ENCODE data around the gene PREX1. TPM values are rescaled to one million over a fixed set of nuclear protein-coding genes. Genes with fewer than 3 reads are reported as not detected.

The PREX1 gene
- total and polyA plus RNA-seq, 2 of the 4 experiments (the other 2 are of a cell fraction), result 0.67 to 0.72 TPM

DNA sequence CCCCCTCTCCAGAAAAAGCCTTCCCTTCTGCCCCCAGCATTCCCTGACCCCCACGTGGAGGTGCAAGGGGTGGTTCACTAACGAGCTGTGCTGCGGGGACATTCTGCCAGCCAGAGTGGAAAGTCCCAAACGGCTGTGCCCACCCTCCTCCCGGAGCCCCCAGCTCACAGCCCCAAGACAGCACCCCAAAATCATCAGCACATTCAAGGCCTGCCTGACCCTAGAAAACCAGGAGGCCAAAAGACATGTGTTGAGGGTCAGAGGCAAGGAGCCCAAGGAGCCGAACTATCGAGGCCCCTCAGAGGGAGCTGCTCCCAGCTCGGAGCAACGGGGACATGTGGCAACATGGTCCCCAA lies 197.9 kb downstream of the PREX1 start:
- H3K18ac ChIP-seq (ENCODE audit: low read depth, low read length), result no peak overlapping the region
- TF ChIP-seq MAFK (IDR thresholded peaks at IDR 0.05; ENCODE audit: low read depth, low read length) (no peak), USF2 (IDR thresholded peaks at IDR 0.05; ENCODE audit: low read depth, low read length) (no peak), SMC3 (IDR thresholded peaks at IDR 0.05; ENCODE audit: low read depth, low read length) (no peak), MAZ (IDR thresholded peaks at IDR 0.05; ENCODE audit: borderline replicate concordance, low read depth, low read length) (no peak), BHLHE40 (IDR thresholded peaks at IDR 0.05; ENCODE audit: low read depth, low read length) (no peak), FOS (IDR thresholded peaks at IDR 0.05; ENCODE audit: low read depth, low read length) (no peak), RFX5 (IDR thresholded peaks at IDR 0.05; ENCODE audit: low read depth, low read length) (no peak), CTCF (conservative IDR thresholded peaks at IDR 0.05; ENCODE audit: low read depth, low read length) (no peak), RAD21 (IDR thresholded peaks at IDR 0.05; ENCODE audit: low read length) (no peak), CEBPB (IDR thresholded peaks at IDR 0.05; ENCODE audit: low read depth, low read length) (no peak), NFE2L2 (IDR thresholded peaks at IDR 0.05; ENCODE audit: low read depth, low read length) (no peak), POLR2A (IDR thresholded peaks at IDR 0.05; ENCODE audit: low read depth, low read length) (no peak), CHD1 (IDR thresholded peaks at IDR 0.05; ENCODE audit: low read depth, low read length) (no peak), RCOR1 (IDR thresholded peaks at IDR 0.05; ENCODE audit: insufficient replicate concordance, low read length) (no peak), MXI1 (IDR thresholded peaks at IDR 0.05; ENCODE audit: borderline replicate concordance, low read depth, low read length) (no peak)
- TF ChIP-seq, protein P1, sequence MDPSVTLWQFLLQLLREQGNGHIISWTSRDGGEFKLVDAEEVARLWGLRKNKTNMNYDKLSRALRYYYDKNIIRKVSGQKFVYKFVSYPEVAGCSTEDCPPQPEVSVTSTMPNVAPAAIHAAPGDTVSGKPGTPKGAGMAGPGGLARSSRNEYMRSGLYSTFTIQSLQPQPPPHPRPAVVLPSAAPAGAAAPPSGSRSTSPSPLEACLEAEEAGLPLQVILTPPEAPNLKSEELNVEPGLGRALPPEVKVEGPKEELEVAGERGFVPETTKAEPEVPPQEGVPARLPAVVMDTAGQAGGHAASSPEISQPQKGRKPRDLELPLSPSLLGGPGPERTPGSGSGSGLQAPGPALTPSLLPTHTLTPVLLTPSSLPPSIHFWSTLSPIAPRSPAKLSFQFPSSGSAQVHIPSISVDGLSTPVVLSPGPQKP (IDR thresholded peaks at IDR 0.05; ENCODE audit: borderline replicate concordance, low read depth, low read length), result no peak
- DNase-seq (no peak), ATAC-seq (ENCODE audit: low read depth) (no peak)
- intact Hi-C loops (cut with micrococcal nuclease), result no loop called here
- no peaks in the 10 kb centered on the region for H3K9me3 ChIP-seq (ENCODE audit: control insufficient read depth, insufficient read depth, low read length)
- no peak overlapping the region for H3K4me2 ChIP-seq (ENCODE audit: low read depth, low read length)
- ChIA-PET POLR2A (ENCODE audit: unreplicated experiment) (no interaction called here), CTCF (interaction anchor here (1.8 kb wide), 1 partner anchor 10 kb away, joined by 9 read pairs; no protein-coding TSS in a partner anchor)
- in situ Hi-C loops (cut with MboI; ENCODE audit: low sequenced_read_pairs), result no loop called here
- H3K27ac ChIP-seq (ENCODE audit: insufficient read depth, low read length), result no peak overlapping the region
- no peak overlapping the region for H2AFZ ChIP-seq (replicated peaks; ENCODE audit: low read length, poor library complexity)
- no peak overlapping the region for H2BK20ac ChIP-seq (ENCODE audit: low read depth, low read length)
- no peak overlapping the region for H3K56ac ChIP-seq (ENCODE audit: extremely low read depth, insufficient read depth, low read length)
- H4K8ac ChIP-seq (ENCODE audit: low read depth in 2 of 2, low read length in 2 of 2), result no peak overlapping the region
- H3K4me3 ChIP-seq (ENCODE audit: insufficient read depth, low read depth, low read length), result no peak overlapping the region
- H3K14ac ChIP-seq (replicated peaks; ENCODE audit: low read depth, low read length), result no peak overlapping the region
- no peak overlapping the region for H3K9ac ChIP-seq (ENCODE audit: low read depth, low read length)
- no CpG with 5 or more reads among the region's 9 CpGs for WGBS, 2 experiments (ENCODE audit: extremely low coverage in 2 of 2, insufficient read length in 1 of 2)
- BruUV-seq (replicated peaks), result no TSS peak
- H3K79me1 ChIP-seq (ENCODE audit: low read depth in 1 of 2, low read length in 2 of 2), result no peaks in the 10 kb centered on the region
- no peaks in the 10 kb centered on the region; the same call in 1 of the 2 replicates for H3K27me3 ChIP-seq (ENCODE audit: control insufficient read depth, insufficient read depth, low read length)
- no peak overlapping the region for H2AK5ac ChIP-seq (ENCODE audit: low read depth, low read length)
- H3K4ac ChIP-seq (ENCODE audit: low read depth, low read length), result no peak overlapping the region
- H2BK15ac ChIP-seq (ENCODE audit: low read depth, low read length), result no peak overlapping the region
- H3K36me3 ChIP-seq (ENCODE audit: control insufficient read depth, insufficient read depth, low read length), result no peaks in the 10 kb centered on the region
- H2BK5ac ChIP-seq (ENCODE audit: low read depth, low read length, poor library complexity, severe bottlenecking), result no peak overlapping the region
- no peak overlapping the region for H4K5ac ChIP-seq (ENCODE audit: low read depth, low read length)
- dilution Hi-C loops (cut with HindIII; ENCODE audit: low sequenced_read_pairs, unreplicated experiment), result no loop called here
- no peaks in the 10 kb centered on the region for H3K4me1 ChIP-seq (ENCODE audit: control insufficient read depth, insufficient read depth, low read length)
- H2BK120ac ChIP-seq (ENCODE audit: low read depth, low read length), result no peak overlapping the region
- H3K9me1 ChIP-seq (ENCODE audit: insufficient read depth, low read length), result no peaks in the 10 kb centered on the region
- no peak overlapping the region for H2AK9ac ChIP-seq (replicated peaks; ENCODE audit: low read depth, low read length, poor library complexity)
- H4K91ac ChIP-seq (ENCODE audit: insufficient read depth, low read depth, low read length), result no peak overlapping the region
- no peak overlapping the region for H3K23ac ChIP-seq (ENCODE audit: low read depth, low read length)
- H4K20me1 ChIP-seq (ENCODE audit: insufficient read depth, low read length), result no peaks in the 10 kb centered on the region
